Neural cell (in vitro differentiated cells): ENCODE measurements around the gene EPB41L5.

Experiments used
- CTCF ChIP-seq: fragments of 450-650 bp; IDR thresholded peaks from 2 replicates; pipeline ENCODE4 v1.5.1; 2014; ENCODE audit warnings: antibody characterized with exemption, mild to moderate bottlenecking, moderate library complexity; ENCODE audit not compliant: poor library complexity, severe bottlenecking
- EZH2 ChIP-seq: fragments of 200-600, 300-800 bp; shearing (Covaris generic), sonication (generic); IDR thresholded peaks from 2 replicates; pipeline ENCODE4 v1.6.1; 2014; ENCODE audit warnings: antibody characterized with exemption, low read length, borderline replicate concordance, mild to moderate bottlenecking; ENCODE audit not compliant: insufficient read depth, poor library complexity, severe bottlenecking

GRCh38 chr2:120091436-120091835 is 78.6 kb downstream of the EPB41L5 start:
- no peak for TF ChIP-seq CTCF
- TF ChIP-seq EZH2 = no peak
